WTC11 (cell line): Measurements from ENCODE around the gene SLIT3. TPM values are rescaled to one million over a fixed set of nuclear protein-coding genes. Genes with fewer than 3 reads are reported as not detected.

Experiments
- ATAC-seq: fragments of 200-7000 bp; cut with Tn5 transposase; 2 replicates; pipeline ENCODE4 v1.10.0; 2021; ENCODE audit warnings: mild to moderate bottlenecking, moderate library complexity
- CTCF ChIA-PET: fragments of 300-600 bp; sonication (Branson Sonifier 250); formaldehyde crosslinking; loops from one replicate; lab custom pipeline; 2021; ENCODE audit warnings: antibody characterized with exemption; lab: Charles Lee
- POLR2A ChIA-PET: fragments of 350-600 bp; sonication (Branson Sonifier 250); formaldehyde crosslinking; loops from one replicate; lab custom pipeline; 2021; ENCODE audit warnings: antibody characterized with exemption; lab: Charles Lee
- DNase-seq: peaks from one replicate; pipeline ENCODE4 v3.0.0; 2021; ENCODE audit warnings: low spot score
- H3K27ac Mint-ChIP-seq: 2 replicates; pipeline ENCODE4 v1.8.0; 2021; ENCODE audit warnings: mixed read lengths
- H3K27me3 Mint-ChIP-seq: 2 replicates; pipeline ENCODE4 v1.8.0; 2021; ENCODE audit warnings: low read depth, mild to moderate bottlenecking, moderate library complexity, mixed read lengths
- H3K36me3 Mint-ChIP-seq: 2 replicates; pipeline ENCODE4 v1.8.0; 2021; ENCODE audit warnings: mixed read lengths
- H3K4me1 Mint-ChIP-seq: 2 replicates; pipeline ENCODE4 v1.8.0; 2022; ENCODE audit warnings: mixed read lengths
- H3K4me3 Mint-ChIP-seq: 2 replicates; pipeline ENCODE4 v1.8.0; 2021; ENCODE audit warnings: mild to moderate bottlenecking, moderate library complexity, mixed read lengths
- H3K9me3 Mint-ChIP-seq: 2 replicates; pipeline ENCODE4 v1.8.0; 2021; ENCODE audit warnings: mixed read lengths
- ATF2 ChIP-seq: sonication (generic); formaldehyde crosslinking; IDR thresholded peaks from 2 replicates; pipeline ENCODE4 v1.8.1; 2022; ENCODE audit warnings: low read depth, missing genetic modification reagents, borderline replicate concordance
- CREB1 ChIP-seq: sonication (generic); formaldehyde crosslinking; IDR thresholded peaks from 2 replicates; pipeline ENCODE4 v1.8.0; 2023; ENCODE audit warnings: mild to moderate bottlenecking, missing genetic modification reagents
- CREM ChIP-seq: sonication (generic); formaldehyde crosslinking; IDR thresholded peaks from 2 replicates; pipeline ENCODE4 v1.8.1; 2022; ENCODE audit warnings: mild to moderate bottlenecking, missing genetic modification reagents, moderate library complexity
- ELF4 ChIP-seq: sonication (generic); formaldehyde crosslinking; IDR thresholded peaks from 2 replicates; pipeline ENCODE4 v1.8.1; 2022; ENCODE audit warnings: low read depth, mild to moderate bottlenecking, moderate library complexity, missing genetic modification reagents
- EMX1 ChIP-seq: fragments of 250-450 bp; sonication (Bioruptor Pico); IDR thresholded peaks from 2 replicates; pipeline ENCODE4 v1.8.0; 2021; ENCODE audit warnings: mild to moderate bottlenecking
- ETV6 ChIP-seq: sonication (generic); formaldehyde crosslinking; IDR thresholded peaks from 2 replicates; pipeline ENCODE4 v1.8.1; 2022; ENCODE audit warnings: mild to moderate bottlenecking, missing genetic modification reagents
- GRHL2 ChIP-seq: fragments of 250-450 bp; sonication (Bioruptor Pico); IDR thresholded peaks from 2 replicates; pipeline ENCODE4 v1.8.0; 2022; ENCODE audit warnings: mild to moderate bottlenecking, moderate library complexity; ENCODE audit not compliant: insufficient replicate concordance, severe bottlenecking
- HMGA2 ChIP-seq: fragments of 250-450 bp; sonication (Bioruptor Pico); IDR thresholded peaks from 2 replicates; pipeline ENCODE4 v1.4.0; 2021; ENCODE audit warnings: mild to moderate bottlenecking, moderate library complexity
- IRF2 ChIP-seq: sonication (generic); formaldehyde crosslinking; IDR thresholded peaks from 2 replicates; pipeline ENCODE4 v1.8.0; 2022; ENCODE audit warnings: low read depth, missing genetic modification reagents, borderline replicate concordance
- JAZF1 ChIP-seq: fragments of 250-450 bp; sonication (Bioruptor Pico); IDR thresholded peaks from 2 replicates; pipeline ENCODE4 v1.9.0; 2021; ENCODE audit warnings: moderate library complexity, mild to moderate bottlenecking, inconsistent platforms
- JUN ChIP-seq: sonication (generic); formaldehyde crosslinking; IDR thresholded peaks from 2 replicates; pipeline ENCODE4 v1.8.0; 2023; ENCODE audit warnings: mild to moderate bottlenecking, missing genetic modification reagents
- MYBL2 ChIP-seq: sonication (generic); formaldehyde crosslinking; IDR thresholded peaks from 2 replicates; pipeline ENCODE4 v1.8.1; 2023; ENCODE audit warnings: mild to moderate bottlenecking, moderate library complexity, missing genetic modification reagents
- NFATC4 ChIP-seq: fragments of 250-450 bp; sonication (Bioruptor Pico); IDR thresholded peaks from 2 replicates; pipeline ENCODE4 v1.9.0; 2021; ENCODE audit warnings: mild to moderate bottlenecking
- PRRX2 ChIP-seq: fragments of 250-450 bp; sonication (Bioruptor Pico); IDR thresholded peaks from 2 replicates; pipeline ENCODE4 v1.8.0; 2021; ENCODE audit warnings: mild to moderate bottlenecking
- SP1 ChIP-seq: sonication (generic); formaldehyde crosslinking; conservative IDR thresholded peaks from 2 replicates; pipeline ENCODE4 v1.8.1; 2022; ENCODE audit warnings: missing genetic modification reagents
- TEAD1 ChIP-seq: sonication (generic); formaldehyde crosslinking; IDR thresholded peaks from 2 replicates; pipeline ENCODE4 v1.8.0; 2022; ENCODE audit warnings: mild to moderate bottlenecking, missing genetic modification reagents
- TP53 ChIP-seq: sonication (generic); formaldehyde crosslinking; IDR thresholded peaks from 2 replicates; pipeline ENCODE4 v1.8.1; 2023; ENCODE audit warnings: mild to moderate bottlenecking, missing genetic modification reagents
- ZNF121 ChIP-seq: sonication (generic); formaldehyde crosslinking; IDR thresholded peaks from 2 replicates; pipeline ENCODE4 v1.8.0; 2023; ENCODE audit warnings: missing genetic modification reagents
- ZNF138 ChIP-seq: sonication (generic); formaldehyde crosslinking; conservative IDR thresholded peaks from 2 replicates; pipeline ENCODE4 v1.8.1; 2022; ENCODE audit warnings: mild to moderate bottlenecking, moderate library complexity, missing genetic modification reagents
- ZNF232 ChIP-seq: sonication (generic); formaldehyde crosslinking; IDR thresholded peaks from 2 replicates; pipeline ENCODE4 v1.8.0; 2022; ENCODE audit warnings: mild to moderate bottlenecking, missing genetic modification reagents
- ZNF281 ChIP-seq: sonication (generic); formaldehyde crosslinking; IDR thresholded peaks from 2 replicates; pipeline ENCODE4 v1.8.0; 2023; ENCODE audit warnings: mild to moderate bottlenecking, missing genetic modification reagents
- ZNF317 ChIP-seq: sonication (generic); formaldehyde crosslinking; IDR thresholded peaks from 2 replicates; pipeline ENCODE4 v1.8.1; 2023; ENCODE audit warnings: low read depth, mild to moderate bottlenecking, moderate library complexity, missing genetic modification reagents, borderline replicate concordance
- ZNF396 ChIP-seq: fragments of 250-450 bp; sonication (Bioruptor Pico); IDR thresholded peaks from 2 replicates; pipeline ENCODE4 v1.8.0; 2021; ENCODE audit warnings: mild to moderate bottlenecking, moderate library complexity, borderline replicate concordance
- ZNF532 ChIP-seq: fragments of 250-450 bp; sonication (Bioruptor Pico); IDR thresholded peaks from 2 replicates; pipeline ENCODE4 v1.9.0; 2021; ENCODE audit warnings: mild to moderate bottlenecking, borderline replicate concordance
- total RNA-seq: library from RNA; stranded (reverse); gene quantifications from 3 replicates; pipeline ENCODE4 v1.2.3, GENCODE V29; 2021
- TF ChIP-seq, protein P1 (sequence below): sonication (generic); formaldehyde crosslinking; IDR thresholded peaks from 2 replicates; pipeline ENCODE4 v1.8.1; 2023; ENCODE audit warnings: mild to moderate bottlenecking, missing genetic modification reagents, moderate library complexity
- TF ChIP-seq, protein P2 (sequence below): sonication (generic); formaldehyde crosslinking; IDR thresholded peaks from 2 replicates; pipeline ENCODE4 v1.8.1; 2022; ENCODE audit warnings: mild to moderate bottlenecking, missing genetic modification reagents, moderate library complexity, borderline replicate concordance

SLIT3 gene
- total RNA-seq, 1 experiment from 2014 or later: 1.9 TPM

GRCh38 chr5:169229342-169229892 lies 71.5 kb downstream of the SLIT3 start:
- H3K4me3 Mint-ChIP-seq: no peak overlapping the region
- ChIA-PET POLR2A (no interaction called here), CTCF (no interaction called here)
- ATAC-seq (no peak), DNase-seq (no peak)
- peaks cover 59% of the 10 kb centered on the region for H3K27me3 Mint-ChIP-seq
- no peak overlapping the region for H3K27ac Mint-ChIP-seq
- H3K36me3 Mint-ChIP-seq: no peaks in the 10 kb centered on the region
- H3K9me3 Mint-ChIP-seq: 0 out of 2 replicates have a peak, but pooled peaks cover 6% of the 10 kb centered on the region
- TF ChIP-seq GRHL2 (CRISPR knock-in tag): no peak
- no peak for TF ChIP-seq PRRX2 (CRISPR knock-in tag)
- TF ChIP-seq ZNF232: no peak
- TF ChIP-seq ZNF138 (CRISPR knock-in tag): no peak
- TF ChIP-seq MYBL2 (CRISPR knock-in tag): no peak
- TF ChIP-seq TEAD1: no peak
- TF ChIP-seq TP53 (CRISPR knock-in tag): no peak
- TF ChIP-seq ZNF317: no peak
- TF ChIP-seq IRF2: no peak
- TF ChIP-seq, protein P1, sequence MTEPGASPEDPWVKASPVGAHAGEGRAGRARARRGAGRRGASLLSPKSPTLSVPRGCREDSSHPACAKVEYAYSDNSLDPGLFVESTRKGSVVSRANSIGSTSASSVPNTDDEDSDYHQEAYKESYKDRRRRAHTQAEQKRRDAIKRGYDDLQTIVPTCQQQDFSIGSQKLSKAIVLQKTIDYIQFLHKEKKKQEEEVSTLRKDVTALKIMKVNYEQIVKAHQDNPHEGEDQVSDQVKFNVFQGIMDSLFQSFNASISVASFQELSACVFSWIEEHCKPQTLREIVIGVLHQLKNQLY (CRISPR knock-in tag): no peak
- no peak for TF ChIP-seq HMGA2
- no peak for TF ChIP-seq ELF4 (CRISPR knock-in tag)
- TF ChIP-seq ZNF121 (CRISPR knock-in tag): no peak
- TF ChIP-seq, protein P2, sequence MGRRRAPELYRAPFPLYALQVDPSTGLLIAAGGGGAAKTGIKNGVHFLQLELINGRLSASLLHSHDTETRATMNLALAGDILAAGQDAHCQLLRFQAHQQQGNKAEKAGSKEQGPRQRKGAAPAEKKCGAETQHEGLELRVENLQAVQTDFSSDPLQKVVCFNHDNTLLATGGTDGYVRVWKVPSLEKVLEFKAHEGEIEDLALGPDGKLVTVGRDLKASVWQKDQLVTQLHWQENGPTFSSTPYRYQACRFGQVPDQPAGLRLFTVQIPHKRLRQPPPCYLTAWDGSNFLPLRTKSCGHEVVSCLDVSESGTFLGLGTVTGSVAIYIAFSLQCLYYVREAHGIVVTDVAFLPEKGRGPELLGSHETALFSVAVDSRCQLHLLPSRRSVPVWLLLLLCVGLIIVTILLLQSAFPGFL (CRISPR knock-in tag): no peak
- TF ChIP-seq JUN (CRISPR knock-in tag): no peak
- TF ChIP-seq CREB1 (CRISPR knock-in tag): no peak
- TF ChIP-seq SP1 (CRISPR knock-in tag): no peak
- TF ChIP-seq JAZF1 (CRISPR knock-in tag): no peak
- no peak for TF ChIP-seq ETV6
- TF ChIP-seq ATF2: no peak
- no peaks in the 10 kb centered on the region for H3K4me1 Mint-ChIP-seq

GRCh38 chr5:169226895-169227294 lies 74.0 kb downstream of the SLIT3 start:
- CTCF ChIA-PET: interaction anchor here (0.6 to 0.7 kb wide), 4 partner anchors 59 to 280 kb away, joined by 3 to 5 read pairs (median 4); no protein-coding TSS in a partner anchor
- TF ChIP-seq CREM (CRISPR knock-in tag): no peak
- TF ChIP-seq, protein P1 (CRISPR knock-in tag): no peak
- no peak for TF ChIP-seq ZNF532 (CRISPR knock-in tag)
- no peak for TF ChIP-seq ETV6
- TF ChIP-seq ZNF281 (CRISPR knock-in tag): no peak
- TF ChIP-seq GRHL2 (CRISPR knock-in tag): no peak
- TF ChIP-seq NFATC4 (CRISPR knock-in tag): no peak
- no peak for TF ChIP-seq EMX1 (CRISPR knock-in tag)
- TF ChIP-seq ZNF396 (CRISPR knock-in tag): no peak

More at GRCh38 chr5:169226895-169227294, 74.0 kb downstream of the SLIT3 start:
- DNase-seq (no peak), ATAC-seq (peak; percentile 46; the same call in 1 of the 2 replicates)
- no peak overlapping the region for H3K4me3 Mint-ChIP-seq
- H3K27me3 Mint-ChIP-seq: peaks cover 84% of the 10 kb centered on the region
- H3K36me3 Mint-ChIP-seq: no peaks in the 10 kb centered on the region
- no peaks in the 10 kb centered on the region for H3K4me1 Mint-ChIP-seq
- H3K9me3 Mint-ChIP-seq: no peaks in the 10 kb centered on the region
- H3K27ac Mint-ChIP-seq: no peak overlapping the region
- POLR2A ChIA-PET: no interaction called here
